Subcutaneous adipose tissue (tissue), 4 donors: Measurements from ENCODE around the gene ELF5. TPM values are rescaled to one million over a fixed set of nuclear protein-coding genes. Genes with fewer than 3 reads are reported as not detected.

Source experiments
- total RNA-seq, 4 donors: library from RNA; depleted of rRNA; stranded (reverse); fragments of >200 nt; gene quantifications; one replicate each; pipeline ENCODE4 v1.1.0, GENCODE V29; 2016
- TF ChIP-seq, protein P1 (sequence below): fragments of 450-650 bp; IDR thresholded peaks from one replicate; pipeline ENCODE4 v1.5.1; 2016; ENCODE audit warnings: low read depth, mild to moderate bottlenecking, control low read depth, antibody characterized with exemption, moderate library complexity

The ELF5 gene
- total RNA-seq, 4 donors from 2014 or later, result not detected

DNA sequence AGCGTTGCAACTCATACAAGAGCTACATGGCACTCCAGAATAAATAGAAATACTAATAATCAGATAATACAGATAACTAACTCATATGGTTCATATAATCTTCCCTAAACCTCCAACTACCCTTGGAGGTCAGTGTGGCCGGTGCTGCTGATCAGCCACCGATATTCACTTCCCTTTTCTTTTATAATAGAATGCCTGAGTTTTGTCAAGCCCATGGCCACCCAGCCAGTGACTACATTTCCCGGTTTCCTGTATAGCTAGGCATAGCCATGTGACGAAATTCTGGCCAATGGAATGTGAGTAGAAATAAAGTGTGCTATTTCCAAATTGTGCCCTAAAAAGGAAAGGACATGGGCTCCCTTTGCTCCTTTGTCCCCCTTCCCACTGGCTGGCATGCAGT is 80.8 kb downstream of the ELF5 start:
- TF ChIP-seq, protein P1, sequence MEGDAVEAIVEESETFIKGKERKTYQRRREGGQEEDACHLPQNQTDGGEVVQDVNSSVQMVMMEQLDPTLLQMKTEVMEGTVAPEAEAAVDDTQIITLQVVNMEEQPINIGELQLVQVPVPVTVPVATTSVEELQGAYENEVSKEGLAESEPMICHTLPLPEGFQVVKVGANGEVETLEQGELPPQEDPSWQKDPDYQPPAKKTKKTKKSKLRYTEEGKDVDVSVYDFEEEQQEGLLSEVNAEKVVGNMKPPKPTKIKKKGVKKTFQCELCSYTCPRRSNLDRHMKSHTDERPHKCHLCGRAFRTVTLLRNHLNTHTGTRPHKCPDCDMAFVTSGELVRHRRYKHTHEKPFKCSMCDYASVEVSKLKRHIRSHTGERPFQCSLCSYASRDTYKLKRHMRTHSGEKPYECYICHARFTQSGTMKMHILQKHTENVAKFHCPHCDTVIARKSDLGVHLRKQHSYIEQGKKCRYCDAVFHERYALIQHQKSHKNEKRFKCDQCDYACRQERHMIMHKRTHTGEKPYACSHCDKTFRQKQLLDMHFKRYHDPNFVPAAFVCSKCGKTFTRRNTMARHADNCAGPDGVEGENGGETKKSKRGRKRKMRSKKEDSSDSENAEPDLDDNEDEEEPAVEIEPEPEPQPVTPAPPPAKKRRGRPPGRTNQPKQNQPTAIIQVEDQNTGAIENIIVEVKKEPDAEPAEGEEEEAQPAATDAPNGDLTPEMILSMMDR, result no peak

DNA sequence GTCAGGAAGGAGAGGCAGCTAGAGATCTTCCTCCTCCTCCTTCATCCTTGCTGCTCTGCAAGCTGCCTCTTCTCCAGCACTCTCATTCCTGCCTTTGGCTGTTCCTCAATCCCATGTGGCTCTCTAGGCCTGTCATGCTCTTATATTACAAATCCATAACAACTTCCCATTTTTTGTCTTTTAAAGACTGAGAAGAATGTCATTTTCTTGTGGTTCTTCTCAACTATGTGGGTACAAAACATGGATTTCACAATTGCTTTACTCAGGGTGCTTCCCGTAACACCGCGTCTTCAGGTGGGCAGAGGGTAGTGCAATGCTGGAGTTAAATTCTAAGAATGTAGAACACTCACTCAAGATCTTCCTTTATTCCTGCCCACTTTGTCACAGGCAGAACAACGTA is 81.6 kb downstream of the ELF5 start:
- TF ChIP-seq, protein P1, result no peak

Other genes with a start within 250 kb of the ELF5 start
- gene ABTB2, start 155.8 kb downstream of the ELF5 start, total RNA-seq, result 1 to 10 TPM in 2 of 4 donors, under 1 TPM in 2; 0.88 to 1.9 (median 1.0) TPM
- 100 to 1,000 TPM; 429 to 486 (median 458) TPM for gene CAT, start 74.9 kb downstream of the ELF5 start, total RNA-seq
- gene EHF, start 107.3 kb upstream of the ELF5 start, total RNA-seq, result under 1 TPM in 3 of 4 donors, not detected in 1; 0.33 to 0.94 (median 0.44) TPM